GM13976 (cell line): ENCODE data around the gene ABHD15.

Source experiments
- DNase-seq: peaks from one replicate; pipeline ENCODE4 v3.0.0; 2012; ENCODE audit warnings: low spot score
- CTCF ChIP-seq: IDR thresholded peaks from 2 replicates; pipeline ENCODE4 v1.5.1; 2012; ENCODE audit warnings: borderline replicate concordance, mild to moderate bottlenecking; ENCODE audit not compliant: insufficient read depth; ENCODE audit errors: extremely low read depth, missing control alignments, control extremely low read depth
- in situ Hi-C: fragments of 300-500 bp; cut with MboI; formaldehyde crosslinking; loops from one replicate; pipeline ENCODE4 v1.12.0; 2022; ENCODE audit warnings: low sequenced_read_pairs, mixed read lengths, inconsistent platforms; ENCODE audit not compliant: unreplicated experiment

ABHD15 gene

GRCh38 chr17:29581583-29582253, 14.9 kb upstream of the ABHD15 start:
- no peak for TF ChIP-seq CTCF
- in situ Hi-C loops, result no loop called here
- DNase-seq, result no peak

- TF ChIP-seq CTCF, result peak; percentile 98
- DNase-seq, result peak; percentile 93
- in situ Hi-C loops, result no loop called here
Observed at GRCh38 chr17:29579866-29580771, 13.3 kb upstream of the ABHD15 start.

GRCh38 chr17:29578626-29579485, 12.0 kb upstream of the ABHD15 start:
- in situ Hi-C loops, result no loop called here
- DNase-seq, result no peak
- TF ChIP-seq CTCF, result no peak

- DNase-seq, result no peak
- no peak for TF ChIP-seq CTCF
- in situ Hi-C loops, result no loop called here
Observed at GRCh38 chr17:29577385-29578211, 10.8 kb upstream of the ABHD15 start.

- no peak for TF ChIP-seq CTCF
- no peak for DNase-seq
- in situ Hi-C loops, result no loop called here
Observed at GRCh38 chr17:29577001-29577370, 10.1 kb upstream of the ABHD15 start.

- in situ Hi-C loops, result no loop called here
- TF ChIP-seq CTCF, result no peak
- DNase-seq, result no peak
Observed at GRCh38 chr17:29576214-29577000, 9.6 kb upstream of the ABHD15 start.
